Endothelial cell of umbilical vein (primary cell): ENCODE results near the gene IGSF9B.

Experiments used
- EZH2 ChIP-seq: IDR thresholded peaks from 2 replicates; pipeline ENCODE4 v1.6.1; 2012; ENCODE audit warnings: borderline replicate concordance, low read depth, mild to moderate bottlenecking, moderate library complexity, low read length, inconsistent platforms; ENCODE audit not compliant: severe bottlenecking
- JUN ChIP-seq: IDR thresholded peaks from 2 replicates; pipeline ENCODE4 v1.6.1; 2011; ENCODE audit warnings: borderline replicate concordance, low read depth; ENCODE audit not compliant: insufficient read length, insufficient read depth
- MAX ChIP-seq: IDR thresholded peaks from 2 replicates; pipeline ENCODE4 v1.6.1; 2011; ENCODE audit not compliant: insufficient read depth, insufficient read length
- POLR2A ChIP-seq: IDR thresholded peaks from 2 replicates; pipeline ENCODE4 v1.6.1; 2012; ENCODE audit warnings: low read depth, mild to moderate bottlenecking, control low read depth, low read length
- TF ChIP-seq, protein P1 (sequence below), 2 donors: IDR thresholded peaks; 1 replicate in 1 of 2; 2 replicates in 1 of 2; pipeline ENCODE4 v1.5.1; 2011; ENCODE audit warnings: low read length in 2 of 2, mild to moderate bottlenecking in 2 of 2, moderate library complexity in 2 of 2, control low read depth in 1 of 2, inconsistent platforms in 1 of 2, low read depth in 1 of 2; ENCODE audit not compliant: insufficient read depth in 1 of 2; ENCODE audit errors: extremely low read depth in 1 of 2

- TF ChIP-seq, protein P1, sequence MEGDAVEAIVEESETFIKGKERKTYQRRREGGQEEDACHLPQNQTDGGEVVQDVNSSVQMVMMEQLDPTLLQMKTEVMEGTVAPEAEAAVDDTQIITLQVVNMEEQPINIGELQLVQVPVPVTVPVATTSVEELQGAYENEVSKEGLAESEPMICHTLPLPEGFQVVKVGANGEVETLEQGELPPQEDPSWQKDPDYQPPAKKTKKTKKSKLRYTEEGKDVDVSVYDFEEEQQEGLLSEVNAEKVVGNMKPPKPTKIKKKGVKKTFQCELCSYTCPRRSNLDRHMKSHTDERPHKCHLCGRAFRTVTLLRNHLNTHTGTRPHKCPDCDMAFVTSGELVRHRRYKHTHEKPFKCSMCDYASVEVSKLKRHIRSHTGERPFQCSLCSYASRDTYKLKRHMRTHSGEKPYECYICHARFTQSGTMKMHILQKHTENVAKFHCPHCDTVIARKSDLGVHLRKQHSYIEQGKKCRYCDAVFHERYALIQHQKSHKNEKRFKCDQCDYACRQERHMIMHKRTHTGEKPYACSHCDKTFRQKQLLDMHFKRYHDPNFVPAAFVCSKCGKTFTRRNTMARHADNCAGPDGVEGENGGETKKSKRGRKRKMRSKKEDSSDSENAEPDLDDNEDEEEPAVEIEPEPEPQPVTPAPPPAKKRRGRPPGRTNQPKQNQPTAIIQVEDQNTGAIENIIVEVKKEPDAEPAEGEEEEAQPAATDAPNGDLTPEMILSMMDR (IDR thresholded peaks at IDR 0.05; ENCODE audit: extremely low read depth in 1 of 2, insufficient read depth in 1 of 2, low read depth in 1 of 2, low read length in 2 of 2): no peak
- no peak for TF ChIP-seq EZH2
- no peak for TF ChIP-seq POLR2A
- TF ChIP-seq MAX: no peak
- no peak for TF ChIP-seq JUN
Measured at GRCh38 chr11:133920109-133920990, 36.4 kb downstream of the IGSF9B start.
